ENCODE data around the gene DHRS4. TPM values are rescaled to one million over a fixed set of nuclear protein-coding genes. Genes with fewer than 3 reads are reported as not detected.

Gene DHRS4
- total and polyA plus RNA-seq, 2 of the 13 experiments (the other 11 are each of a cell fraction or from before 2014, with no cell fraction given) = 23.9 to 45.1 TPM

DNA sequence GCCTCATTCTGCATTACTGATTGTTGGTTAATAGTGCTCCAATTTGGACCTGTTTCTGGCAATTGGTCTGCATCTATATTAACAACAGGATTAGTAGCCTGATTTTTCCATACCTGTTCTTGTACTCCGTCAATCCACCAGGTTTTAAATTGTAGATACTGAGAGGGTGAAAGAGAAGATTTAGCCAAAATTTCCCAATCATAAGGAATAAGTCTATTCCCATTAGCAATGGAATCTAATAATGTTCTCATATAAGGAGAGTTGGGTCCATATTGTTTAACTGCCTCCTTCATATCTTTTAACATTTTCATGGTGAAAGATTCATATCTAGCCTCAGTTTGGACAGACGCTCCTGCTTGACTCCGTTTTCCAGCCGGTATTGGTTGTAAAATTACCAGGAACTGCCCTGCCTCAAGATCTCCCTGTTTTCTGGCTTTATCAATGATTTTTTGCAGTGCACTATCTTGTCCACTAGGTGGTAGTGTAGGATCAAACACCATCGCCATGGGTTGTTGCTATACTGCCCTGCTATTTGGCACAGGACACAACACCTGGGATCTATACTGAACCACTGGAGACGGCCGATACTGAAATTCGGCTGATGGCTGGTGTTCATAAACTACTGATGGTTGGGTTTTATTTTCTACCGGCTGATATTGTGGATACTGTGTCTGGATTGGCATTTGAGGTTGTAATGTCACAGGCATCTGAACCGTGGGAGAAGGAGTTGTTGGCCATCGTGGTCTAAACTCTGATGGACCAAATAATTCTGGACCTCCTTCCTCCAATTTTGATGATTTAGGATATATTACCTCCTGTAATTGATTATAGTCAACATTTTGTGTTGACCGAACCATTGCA is 60.3 kb downstream of the DHRS4 start (continued):
- TF ChIP-seq, protein P1, sequence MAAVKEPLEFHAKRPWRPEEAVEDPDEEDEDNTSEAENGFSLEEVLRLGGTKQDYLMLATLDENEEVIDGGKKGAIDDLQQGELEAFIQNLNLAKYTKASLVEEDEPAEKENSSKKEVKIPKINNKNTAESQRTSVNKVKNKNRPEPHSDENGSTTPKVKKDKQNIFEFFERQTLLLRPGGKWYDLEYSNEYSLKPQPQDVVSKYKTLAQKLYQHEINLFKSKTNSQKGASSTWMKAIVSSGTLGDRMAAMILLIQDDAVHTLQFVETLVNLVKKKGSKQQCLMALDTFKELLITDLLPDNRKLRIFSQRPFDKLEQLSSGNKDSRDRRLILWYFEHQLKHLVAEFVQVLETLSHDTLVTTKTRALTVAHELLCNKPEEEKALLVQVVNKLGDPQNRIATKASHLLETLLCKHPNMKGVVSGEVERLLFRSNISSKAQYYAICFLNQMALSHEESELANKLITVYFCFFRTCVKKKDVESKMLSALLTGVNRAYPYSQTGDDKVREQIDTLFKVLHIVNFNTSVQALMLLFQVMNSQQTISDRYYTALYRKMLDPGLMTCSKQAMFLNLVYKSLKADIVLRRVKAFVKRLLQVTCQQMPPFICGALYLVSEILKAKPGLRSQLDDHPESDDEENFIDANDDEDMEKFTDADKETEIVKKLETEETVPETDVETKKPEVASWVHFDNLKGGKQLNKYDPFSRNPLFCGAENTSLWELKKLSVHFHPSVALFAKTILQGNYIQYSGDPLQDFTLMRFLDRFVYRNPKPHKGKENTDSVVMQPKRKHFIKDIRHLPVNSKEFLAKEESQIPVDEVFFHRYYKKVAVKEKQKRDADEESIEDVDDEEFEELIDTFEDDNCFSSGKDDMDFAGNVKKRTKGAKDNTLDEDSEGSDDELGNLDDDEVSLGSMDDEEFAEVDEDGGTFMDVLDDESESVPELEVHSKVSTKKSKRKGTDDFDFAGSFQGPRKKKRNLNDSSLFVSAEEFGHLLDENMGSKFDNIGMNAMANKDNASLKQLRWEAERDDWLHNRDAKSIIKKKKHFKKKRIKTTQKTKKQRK (IDR thresholded peaks at IDR 0.05; ENCODE audit: low read length) = no peak
- TF ChIP-seq ZNF10 (CRISPR knock-in tag; IDR thresholded peaks at IDR 0.05; ENCODE audit: borderline replicate concordance, low read depth) = no peak
- TF ChIP-seq, protein P2, sequence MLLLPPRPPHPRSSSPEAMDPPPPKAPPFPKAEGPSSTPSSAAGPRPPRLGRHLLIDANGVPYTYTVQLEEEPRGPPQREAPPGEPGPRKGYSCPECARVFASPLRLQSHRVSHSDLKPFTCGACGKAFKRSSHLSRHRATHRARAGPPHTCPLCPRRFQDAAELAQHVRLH (CRISPR knock-in tag; IDR thresholded peaks at IDR 0.05; ENCODE audit: borderline replicate concordance, low read depth) = no peak
- TF ChIP-seq SIN3A (IDR thresholded peaks at IDR 0.05; ENCODE audit: borderline replicate concordance, low read depth, low read length) = no peak
- no peak for TF ChIP-seq ZNF782 (CRISPR knock-in tag; IDR thresholded peaks at IDR 0.05; ENCODE audit: borderline replicate concordance)
- TF ChIP-seq, protein P3, sequence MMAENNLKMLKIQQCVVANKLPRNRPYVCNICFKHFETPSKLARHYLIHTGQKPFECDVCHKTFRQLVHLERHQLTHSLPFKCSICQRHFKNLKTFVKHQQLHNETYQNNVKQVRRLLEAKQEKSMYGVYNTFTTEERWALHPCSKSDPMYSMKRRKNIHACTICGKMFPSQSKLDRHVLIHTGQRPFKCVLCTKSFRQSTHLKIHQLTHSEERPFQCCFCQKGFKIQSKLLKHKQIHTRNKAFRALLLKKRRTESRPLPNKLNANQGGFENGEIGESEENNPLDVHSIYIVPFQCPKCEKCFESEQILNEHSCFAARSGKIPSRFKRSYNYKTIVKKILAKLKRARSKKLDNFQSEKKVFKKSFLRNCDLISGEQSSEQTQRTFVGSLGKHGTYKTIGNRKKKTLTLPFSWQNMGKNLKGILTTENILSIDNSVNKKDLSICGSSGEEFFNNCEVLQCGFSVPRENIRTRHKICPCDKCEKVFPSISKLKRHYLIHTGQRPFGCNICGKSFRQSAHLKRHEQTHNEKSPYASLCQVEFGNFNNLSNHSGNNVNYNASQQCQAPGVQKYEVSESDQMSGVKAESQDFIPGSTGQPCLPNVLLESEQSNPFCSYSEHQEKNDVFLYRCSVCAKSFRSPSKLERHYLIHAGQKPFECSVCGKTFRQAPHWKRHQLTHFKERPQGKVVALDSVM (CRISPR knock-in tag; IDR thresholded peaks at IDR 0.05) = no peak
- TF ChIP-seq NONO (IDR thresholded peaks at IDR 0.05) = no peak
- peak; percentile 88 for TF ChIP-seq NONO (CRISPR knock-in tag; conservative IDR thresholded peaks at IDR 0.05)
- TF ChIP-seq, protein P4, sequence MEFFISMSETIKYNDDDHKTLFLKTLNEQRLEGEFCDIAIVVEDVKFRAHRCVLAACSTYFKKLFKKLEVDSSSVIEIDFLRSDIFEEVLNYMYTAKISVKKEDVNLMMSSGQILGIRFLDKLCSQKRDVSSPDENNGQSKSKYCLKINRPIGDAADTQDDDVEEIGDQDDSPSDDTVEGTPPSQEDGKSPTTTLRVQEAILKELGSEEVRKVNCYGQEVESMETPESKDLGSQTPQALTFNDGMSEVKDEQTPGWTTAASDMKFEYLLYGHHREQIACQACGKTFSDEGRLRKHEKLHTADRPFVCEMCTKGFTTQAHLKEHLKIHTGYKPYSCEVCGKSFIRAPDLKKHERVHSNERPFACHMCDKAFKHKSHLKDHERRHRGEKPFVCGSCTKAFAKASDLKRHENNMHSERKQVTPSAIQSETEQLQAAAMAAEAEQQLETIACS (CRISPR knock-in tag; IDR thresholded peaks at IDR 0.05) = peak; percentile 37; the same call in 1 of the 2 replicates
- TF ChIP-seq, protein P5, sequence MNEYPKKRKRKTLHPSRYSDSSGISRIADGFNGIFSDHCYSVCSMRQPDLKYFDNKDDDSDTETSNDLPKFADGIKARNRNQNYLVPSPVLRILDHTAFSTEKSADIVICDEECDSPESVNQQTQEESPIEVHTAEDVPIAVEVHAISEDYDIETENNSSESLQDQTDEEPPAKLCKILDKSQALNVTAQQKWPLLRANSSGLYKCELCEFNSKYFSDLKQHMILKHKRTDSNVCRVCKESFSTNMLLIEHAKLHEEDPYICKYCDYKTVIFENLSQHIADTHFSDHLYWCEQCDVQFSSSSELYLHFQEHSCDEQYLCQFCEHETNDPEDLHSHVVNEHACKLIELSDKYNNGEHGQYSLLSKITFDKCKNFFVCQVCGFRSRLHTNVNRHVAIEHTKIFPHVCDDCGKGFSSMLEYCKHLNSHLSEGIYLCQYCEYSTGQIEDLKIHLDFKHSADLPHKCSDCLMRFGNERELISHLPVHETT (CRISPR knock-in tag; conservative IDR thresholded peaks at IDR 0.05) = peak; percentile 51; the same call in 1 of the 2 replicates
- TF ChIP-seq, protein P6, sequence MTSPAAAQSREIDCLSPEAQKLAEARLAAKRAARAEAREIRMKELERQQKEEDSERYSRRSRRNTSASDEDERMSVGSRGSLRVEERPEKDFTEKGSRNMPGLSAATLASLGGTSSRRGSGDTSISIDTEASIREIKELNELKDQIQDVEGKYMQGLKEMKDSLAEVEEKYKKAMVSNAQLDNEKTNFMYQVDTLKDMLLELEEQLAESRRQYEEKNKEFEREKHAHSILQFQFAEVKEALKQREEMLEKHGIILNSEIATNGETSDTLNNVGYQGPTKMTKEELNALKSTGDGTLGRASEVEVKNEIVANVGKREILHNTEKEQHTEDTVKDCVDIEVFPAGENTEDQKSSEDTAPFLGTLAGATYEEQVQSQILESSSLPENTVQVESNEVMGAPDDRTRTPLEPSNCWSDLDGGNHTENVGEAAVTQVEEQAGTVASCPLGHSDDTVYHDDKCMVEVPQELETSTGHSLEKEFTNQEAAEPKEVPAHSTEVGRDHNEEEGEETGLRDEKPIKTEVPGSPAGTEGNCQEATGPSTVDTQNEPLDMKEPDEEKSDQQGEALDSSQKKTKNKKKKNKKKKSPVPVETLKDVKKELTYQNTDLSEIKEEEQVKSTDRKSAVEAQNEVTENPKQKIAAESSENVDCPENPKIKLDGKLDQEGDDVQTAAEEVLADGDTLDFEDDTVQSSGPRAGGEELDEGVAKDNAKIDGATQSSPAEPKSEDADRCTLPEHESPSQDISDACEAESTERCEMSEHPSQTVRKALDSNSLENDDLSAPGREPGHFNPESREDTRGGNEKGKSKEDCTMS (CRISPR knock-in tag; conservative IDR thresholded peaks at IDR 0.05) = no peak; the same call in 1 of the 2 replicates
- no peak for TF ChIP-seq XBP1 (CRISPR knock-in tag; IDR thresholded peaks at IDR 0.05)
- TF ChIP-seq ASH2L (IDR thresholded peaks at IDR 0.05; ENCODE audit: insufficient read length, low read depth, low read length) = no peak
- no peak for TF ChIP-seq HHEX (CRISPR knock-in tag; IDR thresholded peaks at IDR 0.05)
- TF ChIP-seq ZNF354B (CRISPR knock-in tag; IDR thresholded peaks at IDR 0.05) = no peak
- no peak for TF ChIP-seq NR2F2 (IDR thresholded peaks at IDR 0.05; ENCODE audit: borderline replicate concordance, low read depth)
- TF ChIP-seq AGO2 (optimal IDR thresholded peaks at IDR 0.05; ENCODE audit: low read depth, low read length) = no peak
- no peak for TF ChIP-seq KLF13 (CRISPR knock-in tag; IDR thresholded peaks at IDR 0.05)
